Raji (cell line): ENCODE data around the gene LMCD1.

Experiments
- POLR2A ChIP-seq: IDR thresholded peaks from 2 replicates; pipeline ENCODE4 v1.6.1; 2011; ENCODE audit warnings: low read depth, low read length, control low read depth; ENCODE audit not compliant: insufficient read depth

Gene LMCD1

GRCh38 chr3:8574040-8574669 is 72.5 kb downstream of the LMCD1 start:
- TF ChIP-seq POLR2A, result no peak

- no peak for TF ChIP-seq POLR2A
Measured at GRCh38 chr3:8574670-8575322, 73.2 kb downstream of the LMCD1 start.

GRCh38 chr3:8575364-8576104 is 73.9 kb downstream of the LMCD1 start:
- TF ChIP-seq POLR2A, result no peak

- TF ChIP-seq POLR2A, result no peak
Measured at GRCh38 chr3:8576436-8576835, 74.8 kb downstream of the LMCD1 start.

GRCh38 chr3:8576841-8577571 is 75.4 kb downstream of the LMCD1 start:
- TF ChIP-seq POLR2A, result no peak

GRCh38 chr3:8578282-8578681 is 76.7 kb downstream of the LMCD1 start:
- TF ChIP-seq POLR2A, result no peak

- TF ChIP-seq POLR2A, result no peak
Measured at GRCh38 chr3:8579096-8579495, 77.5 kb downstream of the LMCD1 start.

- no peak for TF ChIP-seq POLR2A
Measured at GRCh38 chr3:8579943-8580342, 78.3 kb downstream of the LMCD1 start.

GRCh38 chr3:8581373-8581772 is 79.8 kb downstream of the LMCD1 start:
- no peak for TF ChIP-seq POLR2A

GRCh38 chr3:8581806-8582445 is 80.3 kb downstream of the LMCD1 start:
- TF ChIP-seq POLR2A, result no peak

- TF ChIP-seq POLR2A, result no peak
Measured at GRCh38 chr3:8584661-8585060, 83.0 kb downstream of the LMCD1 start.

GRCh38 chr3:8589880-8590556 is 88.4 kb downstream of the LMCD1 start:
- no peak for TF ChIP-seq POLR2A

- no peak for TF ChIP-seq POLR2A
Measured at GRCh38 chr3:8593021-8593827, 91.6 kb downstream of the LMCD1 start.

- no peak for TF ChIP-seq POLR2A
Measured at GRCh38 chr3:8595252-8595651, 93.6 kb downstream of the LMCD1 start.
